ENCODE data around the gene THADA.

The THADA gene

GRCh38 chr2:43184339-43184895, 411.4 kb downstream of the THADA start:
- H3K4me3 ChIP-seq (ENCODE audit: control insufficient read depth, low read depth, low read length) = no peak overlapping the region
- no peak for TF ChIP-seq CTCF (conservative IDR thresholded peaks at IDR 0.05; ENCODE audit: control insufficient read depth, insufficient read depth, low read depth, low read length)
- DNase-seq (ENCODE audit: low read depth) = peak; percentile 91

GRCh38 chr2:43183743-43184142, 412.1 kb downstream of the THADA start:
- H3K4me3 ChIP-seq (ENCODE audit: control insufficient read depth, low read depth, low read length) = no peak overlapping the region
- no peak for TF ChIP-seq CTCF (conservative IDR thresholded peaks at IDR 0.05; ENCODE audit: control insufficient read depth, insufficient read depth, low read depth, low read length)
- DNase-seq (ENCODE audit: low read depth) = no peak

- no peak for DNase-seq (ENCODE audit: low read depth)
- no peak for TF ChIP-seq CTCF (conservative IDR thresholded peaks at IDR 0.05; ENCODE audit: control insufficient read depth, insufficient read depth, low read depth, low read length)
- H3K4me3 ChIP-seq (ENCODE audit: control insufficient read depth, low read depth, low read length) = no peak overlapping the region
These were observed 414.9 kb downstream of the THADA start for GRCh38 chr2:43180897-43181296.

All from fibroblast of mammary gland (primary cell).